HCT116 (cell line): ENCODE results near the gene CTRL. TPM values are rescaled to one million over a fixed set of nuclear protein-coding genes. Genes with fewer than 3 reads are reported as not detected.

Experiments
- ATAC-seq: fragments of 200-7000 bp; cut with Tn5 transposase; 2 replicates; pipeline ENCODE4 v1.9.1; 2020; ENCODE audit warnings: mild to moderate bottlenecking, moderate library complexity
- BruUV-seq: library from RNA; stranded (reverse); fragments of 400-500 nt; replicated peaks from 2 replicates; lab custom pipeline; 2021; lab: Mats Ljungman, UMichigan
- CTCF ChIA-PET: fragments of 300-600 bp; sonication (Branson Sonifier 250); formaldehyde crosslinking; loops from one replicate; lab custom pipeline; 2021; ENCODE audit warnings: antibody characterized with exemption; lab: Charles Lee
- POLR2A ChIA-PET: fragments of 300-600, 350-600 bp; sonication (Branson Sonifier 250); formaldehyde crosslinking; loops from one replicate; lab custom pipeline; 2021; ENCODE audit warnings: antibody characterized with exemption; lab: Charles Lee
- RAD21 ChIA-PET, 2 experiments: fragments of 300-600 bp; sonication (Branson Sonifier 250); formaldehyde crosslinking; loops; one replicate each; lab custom pipeline; 2023; ENCODE audit warnings: low total read pairs in 2 of 2; ENCODE audit not compliant: uncharacterized antibody in 2 of 2, unreplicated experiment in 2 of 2, low non-redundant PET in 1 of 2; lab: Charles Lee
- DNase-seq: peaks from one replicate; pipeline ENCODE4 v3.0.0-alpha.2; 2010; ENCODE audit warnings: low read depth, low spot score
- H2AFZ ChIP-seq: fragments of 200-600 bp; shearing (Covaris generic), sonication (generic); 2 replicates; pipeline ENCODE4 v1.6.1; 2017; ENCODE audit warnings: low read depth, mixed run types, mixed read lengths, antibody characterized with exemption, low read length; ENCODE audit not compliant: poor library complexity, severe bottlenecking
- H3K27ac ChIP-seq: 2 replicates; pipeline ENCODE4 v1.5.1; 2012; ENCODE audit warnings: low read depth, low read length
- H3K27me3 ChIP-seq: fragments of 200-600 bp; sonication (generic); 2 replicates; pipeline ENCODE4 v1.6.1; 2016; ENCODE audit warnings: mixed run types, low read length, mixed read lengths; ENCODE audit not compliant: insufficient read depth
- H3K36me3 ChIP-seq, 2 experiments: fragments of 200-500 bp in 1 of 2; fragments of 200-600 bp in 1 of 2; sonication (Bioruptor generic) in 1 of 2; sonication (generic) in 1 of 2; 2 replicates each; pipeline versions ENCODE4 v1.5.1 to v1.6.1; 2014 to 2016; ENCODE audit warnings: low read length in 2 of 2, inconsistent platforms in 1 of 2, mixed read lengths in 1 of 2, mixed run types in 1 of 2; ENCODE audit not compliant: insufficient read depth in 2 of 2, control insufficient read depth in 1 of 2
- H3K4me1 ChIP-seq, 2 experiments: fragments of 200-600 bp in 1 of 2; sonication (generic) in 1 of 2; 2 replicates each; pipeline versions ENCODE4 v1.5.1 to v1.6.1; 2012 to 2017; ENCODE audit warnings: low read length in 2 of 2, inconsistent platforms in 1 of 2, mild to moderate bottlenecking in 1 of 2, mixed read lengths in 1 of 2, mixed run types in 1 of 2, moderate library complexity in 1 of 2; ENCODE audit not compliant: insufficient read depth in 2 of 2, control insufficient read depth in 1 of 2
- H3K4me2 ChIP-seq: fragments of 200-600 bp; sonication (generic); 2 replicates; pipeline ENCODE4 v1.6.1; 2017; ENCODE audit warnings: mixed run types, low read length, mixed read lengths
- H3K4me3 ChIP-seq, 2 experiments: fragments of 200-600 bp in 1 of 2; sonication (generic) in 1 of 2; replicated peaks in 1 of 2; 2 replicates each; pipeline ENCODE4 v1.5.1; 2011 to 2016; ENCODE audit warnings: low read length in 2 of 2, control low read depth in 1 of 2, low read depth in 1 of 2, mild to moderate bottlenecking in 1 of 2, mixed read lengths in 1 of 2, mixed run types in 1 of 2
- H3K79me2 ChIP-seq: fragments of 200-600 bp; sonication (generic); 2 replicates; pipeline ENCODE4 v1.6.1; 2017; ENCODE audit warnings: mild to moderate bottlenecking, mixed run types, low read length, moderate library complexity, mixed read lengths; ENCODE audit not compliant: insufficient read depth
- H3K9ac ChIP-seq: fragments of 200-600 bp; sonication (generic); 2 replicates; pipeline ENCODE4 v1.6.1; 2016; ENCODE audit warnings: low read length, mixed read lengths
- H3K9me2 ChIP-seq: fragments of 200-600 bp; sonication (generic), shearing (Covaris generic); 2 replicates; pipeline ENCODE4 v1.6.1; 2017; ENCODE audit warnings: mixed run types, mild to moderate bottlenecking, moderate library complexity; ENCODE audit not compliant: insufficient read depth
- H3K9me3 ChIP-seq, 2 experiments: fragments of 200-500 bp in 1 of 2; fragments of 200-600 bp in 1 of 2; sonication (Bioruptor generic) in 1 of 2; sonication (generic) in 1 of 2; 2 replicates each; pipeline ENCODE4 v1.6.1; 2014 to 2017; ENCODE audit warnings: low read length in 2 of 2, mixed read lengths in 2 of 2, inconsistent platforms in 1 of 2, low read depth in 1 of 2, mild to moderate bottlenecking in 1 of 2, mixed run types in 1 of 2, moderate library complexity in 1 of 2; ENCODE audit not compliant: control insufficient read depth in 1 of 2, insufficient read depth in 1 of 2
- H4K20me1 ChIP-seq: fragments of 200-600 bp; sonication (generic), shearing (Covaris generic); 2 replicates; pipeline ENCODE4 v1.6.1; 2017; ENCODE audit warnings: mixed run types, mild to moderate bottlenecking, moderate library complexity; ENCODE audit not compliant: insufficient read depth
- ATF3 ChIP-seq: IDR thresholded peaks from 2 replicates; pipeline ENCODE4 v1.6.1; 2012
- CBX3 ChIP-seq: IDR thresholded peaks from 2 replicates; pipeline ENCODE4 v1.6.1; 2012; ENCODE audit warnings: low read depth
- CEBPB ChIP-seq: IDR thresholded peaks from 2 replicates; pipeline ENCODE4 v1.6.1; 2012; ENCODE audit warnings: low read depth
- EGR1 ChIP-seq: IDR thresholded peaks from 2 replicates; pipeline ENCODE4 v1.6.1; 2012; ENCODE audit warnings: low read depth
- ELF1 ChIP-seq: IDR thresholded peaks from 2 replicates; pipeline ENCODE4 v1.6.1; 2012; ENCODE audit warnings: low read depth, borderline replicate concordance
- EZH2 ChIP-seq: fragments of 200-600 bp; sonication (generic); IDR thresholded peaks from 2 replicates; pipeline ENCODE4 v1.6.1; 2017; ENCODE audit warnings: antibody characterized with exemption, mixed run types
- EZH2phosphoT487 ChIP-seq: fragments of 200-600 bp; IDR thresholded peaks from 2 replicates; pipeline ENCODE4 v1.6.1; 2018; ENCODE audit warnings: antibody characterized with exemption, borderline replicate concordance
- FOSL1 ChIP-seq: IDR thresholded peaks from 2 replicates; pipeline ENCODE4 v1.6.1; 2012; ENCODE audit warnings: low read depth
- POLR2A ChIP-seq: IDR thresholded peaks from 2 replicates; pipeline ENCODE4 v1.7.0; 2011; ENCODE audit warnings: borderline replicate concordance; ENCODE audit not compliant: insufficient read depth, insufficient read length; ENCODE audit errors: extremely low read depth
- POLR2AphosphoS5 ChIP-seq: IDR thresholded peaks from 2 replicates; pipeline ENCODE4 v1.6.1; 2011; ENCODE audit warnings: mild to moderate bottlenecking, low read depth, low read length, moderate library complexity
- YY1 ChIP-seq: IDR thresholded peaks from 2 replicates; pipeline ENCODE4 v1.6.1; 2011; ENCODE audit warnings: low read length, low read depth, moderate library complexity, mild to moderate bottlenecking; ENCODE audit not compliant: insufficient replicate concordance; ENCODE audit errors: extremely low read depth
- ZBTB33 ChIP-seq: IDR thresholded peaks from 2 replicates; pipeline ENCODE4 v1.6.1; 2011; ENCODE audit warnings: mild to moderate bottlenecking, low read length, moderate library complexity; ENCODE audit not compliant: insufficient replicate concordance; ENCODE audit errors: extremely low read depth
- ZNF274 ChIP-seq: fragments of 200-500 bp; sonication (Bioruptor generic); IDR thresholded peaks from 2 replicates; pipeline ENCODE4 v1.6.1; 2014; ENCODE audit warnings: mild to moderate bottlenecking, low read depth, low read length, inconsistent platforms
- intact Hi-C: fragments of 100-400 bp; cut with micrococcal nuclease; formaldehyde crosslinking; loops from 2 replicates; pipeline ENCODE4 v1.10.0; 2022
- total RNA-seq: library from RNA; stranded (reverse); gene quantifications from one replicate; pipeline ENCODE4 v1.2.1, GENCODE V29; 2021; ENCODE audit not compliant: unreplicated experiment

Gene CTRL
- total RNA-seq, 1 experiment from 2014 or later = 3.4 TPM

GRCh38 chr16:67924140-67924906, 7.3 kb downstream of the CTRL start:
- Histone ChIP-seq H3K79me2 (no peaks in the 10 kb centered on the region), H3K4me2 (no peak overlapping the region), H3K27ac (no peak overlapping the region), H3K4me1 (no peaks in the 10 kb centered on the region), H3K27me3 (no peaks in the 10 kb centered on the region), H3K9me3 (no peaks in the 10 kb centered on the region), H3K9me2 (no peaks in the 10 kb centered on the region), H4K20me1 (no peaks in the 10 kb centered on the region), H3K9ac (no peak overlapping the region), H2AFZ (no peak overlapping the region), H3K36me3 (no peaks in the 10 kb centered on the region; a peak in 1 of 4 replicates), H3K4me3 (no peak overlapping the region)
- ATAC-seq (no peak), DNase-seq (no peak)
- TF ChIP-seq CBX3 = no peak
- TF ChIP-seq EZH2phosphoT487 = no peak
- TF ChIP-seq FOSL1 = no peak
- no peak for TF ChIP-seq ATF3
- TF ChIP-seq EZH2 = no peak
- no peak for TF ChIP-seq ZBTB33
- TF ChIP-seq POLR2A = no peak
- no peak for TF ChIP-seq ZNF274
- no peak for TF ChIP-seq POLR2AphosphoS5
- TF ChIP-seq CEBPB = no peak
- no peak for TF ChIP-seq EGR1
- no peak for TF ChIP-seq YY1
- no peak for TF ChIP-seq ELF1
- ChIA-PET RAD21 (no interaction called here), POLR2A (interaction anchor here (2.4 kb wide), 1 partner anchor 11 kb away, joined by 8 read pairs; no protein-coding TSS in a partner anchor), CTCF (interaction anchor here (0.6 to 1.3 kb wide), 4 partner anchors 107 to 401 kb away, joined by 3 to 4 read pairs (median 4); no protein-coding TSS in a partner anchor)
- intact Hi-C loops = no loop called here
- no TSS peak for BruUV-seq
